Thymus (tissue), 11 donors: ENCODE measurements around the gene CSF2. TPM values are rescaled to one million over a fixed set of nuclear protein-coding genes. Genes with fewer than 3 reads are reported as not detected.
"Not testable (repeated sequence)": the region's sequence is repeated elsewhere in the genome, so short reads cannot be mapped to it uniquely, and the experiment has no call there.

Experiments used
- DNase-seq, 9 donors: peaks; one replicate each; pipeline ENCODE4 v3.0.0-alpha.2; 2013; ENCODE audit warnings: low spot score in 9 of 9, low read depth in 6 of 9, missing footprints in 1 of 9
- H3K27ac ChIP-seq, 2 donors: one replicate each; pipeline ENCODE4 v1.5.1; 2013; ENCODE audit warnings: control low read depth in 1 of 2, low read depth in 1 of 2, low read length in 1 of 2, mild to moderate bottlenecking in 1 of 2, moderate library complexity in 1 of 2
- H3K27me3 ChIP-seq, 2 donors: one replicate each; pipeline ENCODE4 v1.5.1; 2013; ENCODE audit warnings: low read length in 1 of 2; ENCODE audit not compliant: control insufficient read depth in 2 of 2, insufficient read depth in 1 of 2
- H3K36me3 ChIP-seq, 2 donors: one replicate each; pipeline ENCODE4 v1.5.1; 2013; ENCODE audit warnings: low read length in 1 of 2, mild to moderate bottlenecking in 1 of 2, moderate library complexity in 1 of 2; ENCODE audit not compliant: control insufficient read depth in 2 of 2, insufficient read depth in 2 of 2
- H3K4me1 ChIP-seq, 2 donors: one replicate each; pipeline ENCODE4 v1.5.1; 2013; ENCODE audit warnings: low read length in 2 of 2; ENCODE audit not compliant: control insufficient read depth in 2 of 2, insufficient read depth in 2 of 2
- H3K4me3 ChIP-seq, 2 donors: one replicate each; pipeline ENCODE4 v1.5.1; 2013; ENCODE audit warnings: low read length in 2 of 2, control low read depth in 1 of 2, mild to moderate bottlenecking in 1 of 2
- H3K9me3 ChIP-seq, 2 donors: one replicate each; pipeline ENCODE4 v1.5.1; 2013; ENCODE audit warnings: low read length in 1 of 2, mild to moderate bottlenecking in 1 of 2; ENCODE audit not compliant: control insufficient read depth in 2 of 2, insufficient read depth in 1 of 2
- WGBS: extraction: QIAGEN DNeasy Blood & Tissue Kit; methylation state at CpG from one replicate; pipeline ENCODE4 v1.1.7; 2013; 5-methylcytosine and 5-hydroxymethylcytosine counted together
- polyA plus RNA-seq: library from polyadenylated mRNA; stranded (reverse); fragments of 200-250 nt; gene quantifications from one replicate; pipeline ENCODE4 v1.2.3, GENCODE V29; 2013
- total RNA-seq: library from RNA; stranded (reverse); fragments of 120-200 nt; gene quantifications from one replicate; pipeline ENCODE4 v1.2.4, GENCODE V29; 2013
- donor health status: healthy.

CSF2 gene
- total and polyA plus RNA-seq, 2 donors: 0.09 to 0.71 TPM

DNA sequence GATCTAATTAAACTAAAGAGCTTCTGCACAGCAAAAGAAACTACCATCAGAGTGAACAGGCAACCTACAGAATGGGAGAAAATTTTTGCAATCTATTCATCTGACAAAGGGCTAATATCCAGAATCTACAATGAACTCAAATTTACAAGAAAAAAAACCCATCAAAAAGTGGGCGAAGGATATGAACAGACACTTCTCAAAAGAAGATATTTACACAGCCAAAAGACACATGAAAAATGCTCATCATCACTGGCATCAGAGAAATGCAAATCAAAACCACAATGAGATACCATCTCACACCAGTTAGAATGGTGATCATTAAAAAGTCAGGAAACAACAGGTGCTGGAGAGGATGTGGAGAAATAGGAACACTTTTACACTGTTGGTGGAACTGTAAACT is 34.9 kb downstream of the CSF2 start:
- not testable (repeated sequence) for H3K9me3 ChIP-seq, DNase-seq, H3K27me3 ChIP-seq, H3K36me3 ChIP-seq, H3K27ac ChIP-seq, H3K4me3 ChIP-seq
- H3K4me1 ChIP-seq: peaks cover 2 to 11% of the 10 kb centered on the region in 2 donors
- 90% methylated on average over 1 of the region's 1 CpG for WGBS

DNA sequence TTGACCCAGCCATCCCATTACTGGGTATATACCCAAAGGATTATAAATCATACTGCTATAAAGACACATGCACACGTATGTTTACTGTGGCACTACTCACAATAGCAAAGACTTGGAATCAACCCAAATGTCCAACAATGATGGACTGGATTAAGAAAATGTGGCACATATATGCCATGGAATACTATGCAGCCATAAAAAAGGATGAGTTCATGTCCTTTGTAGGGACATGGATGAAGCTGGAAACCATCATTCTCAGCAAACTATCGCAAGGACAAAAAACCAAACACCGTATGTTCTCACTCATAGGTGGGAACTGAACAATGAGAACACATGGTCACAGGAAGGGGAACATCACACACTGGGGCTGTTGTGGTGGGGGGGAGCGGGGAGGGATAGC is 35.4 kb downstream of the CSF2 start:
- not testable (repeated sequence) for H3K9me3 ChIP-seq, H3K27me3 ChIP-seq, H3K36me3 ChIP-seq, H3K27ac ChIP-seq, H3K4me3 ChIP-seq, H3K4me1 ChIP-seq, DNase-seq
- over 99% methylated on average over 4 of the region's 4 CpGs for whole genome bisulfite sequencing

DNA sequence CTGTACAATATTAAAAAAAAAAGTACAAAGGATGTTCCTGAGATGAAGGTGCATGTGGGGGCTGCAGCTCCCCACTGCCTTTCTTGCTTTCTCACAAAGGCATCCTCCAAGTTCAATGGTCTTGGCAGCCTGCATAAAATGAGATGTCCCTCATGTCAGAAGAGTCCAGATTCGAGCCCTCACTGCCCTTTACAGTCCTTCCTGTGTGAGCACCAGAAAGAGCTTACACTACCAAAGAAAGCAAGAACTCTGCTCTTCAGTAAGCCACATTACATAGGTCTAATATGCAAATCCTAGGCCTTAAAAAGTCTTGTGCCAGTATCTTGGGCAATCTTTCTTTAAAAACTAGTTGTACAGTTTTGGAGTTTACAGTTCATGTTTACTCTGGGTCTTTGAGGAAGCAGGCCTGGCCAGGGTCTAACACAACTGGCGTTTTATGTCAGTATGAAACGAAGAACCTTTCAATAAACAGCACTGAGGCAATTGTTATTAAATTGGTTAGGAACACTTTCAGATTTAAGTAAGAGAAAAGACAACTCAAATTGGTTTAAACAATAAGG is 36.0 kb downstream of the CSF2 start:
- WGBS: 89% methylated on average over 3 of the region's 3 CpGs

DNA sequence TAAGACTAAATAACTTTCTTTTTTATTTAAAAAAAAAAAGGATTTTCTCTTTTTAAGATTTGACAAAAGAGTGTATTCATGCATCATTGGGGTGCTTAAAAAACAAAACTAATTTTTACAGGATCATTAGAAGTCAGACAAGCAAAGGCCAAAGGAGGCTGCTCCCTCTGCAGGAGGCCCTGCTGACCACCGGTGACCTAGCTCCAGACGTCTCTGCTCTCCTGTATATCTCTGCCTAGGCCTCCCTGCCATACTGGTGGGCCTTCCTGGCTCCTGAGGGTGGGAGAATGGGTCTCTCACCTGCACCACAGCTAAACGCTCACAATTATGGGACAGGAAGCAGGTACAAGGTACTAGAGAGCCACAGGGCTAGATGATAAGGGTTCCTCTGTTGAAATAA is 36.6 kb downstream of the CSF2 start:
- H3K9me3 ChIP-seq: peaks cover 0 to 3% of the 10 kb centered on the region in 2 donors
- WGBS: 71% methylated on average over 3 of the region's 3 CpGs
- DNase-seq: no peak
- peaks cover 0 to 3% of the 10 kb centered on the region in 2 donors for H3K4me1 ChIP-seq
- no peak overlapping the region for H3K4me3 ChIP-seq
- H3K27ac ChIP-seq: no peak overlapping the region
- no peaks in the 10 kb centered on the region for H3K27me3 ChIP-seq
- H3K36me3 ChIP-seq: no peaks in the 10 kb centered on the region

More for the DNA sequence above, 36.0 kb downstream of the CSF2 start:
- H3K4me3 ChIP-seq: no peak overlapping the region
- peaks cover 0 to 3% of the 10 kb centered on the region in 2 donors for H3K4me1 ChIP-seq
- peaks cover 0 to 3% of the 10 kb centered on the region in 2 donors for H3K9me3 ChIP-seq
- no peaks in the 10 kb centered on the region for H3K36me3 ChIP-seq
- H3K27ac ChIP-seq: no peak overlapping the region
- DNase-seq: no peak
- H3K27me3 ChIP-seq: no peaks in the 10 kb centered on the region

DNA sequence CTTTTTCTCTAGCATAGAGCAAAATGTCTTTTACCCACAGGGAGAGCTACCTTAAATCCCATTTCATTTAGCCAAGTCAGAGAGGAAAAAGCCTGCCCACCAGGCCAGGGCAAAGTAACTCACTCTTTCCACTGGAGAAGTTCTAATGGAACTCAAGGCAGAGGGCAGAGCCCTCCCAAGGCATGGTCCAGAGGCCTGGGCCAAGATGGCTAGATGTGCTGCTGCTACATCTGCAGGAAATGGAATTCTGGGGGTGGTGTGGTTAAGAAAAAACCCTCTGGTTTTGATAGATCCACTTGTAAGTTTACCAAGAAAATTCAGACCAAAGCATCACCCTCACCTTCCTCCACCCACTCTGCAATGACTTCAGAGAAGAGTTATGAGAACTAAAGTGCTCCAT is 37.3 kb downstream of the CSF2 start:
- Histone ChIP-seq H3K27ac (no peak overlapping the region), H3K4me3 (no peak overlapping the region), H3K36me3 (no peaks in the 10 kb centered on the region), H3K4me1 (peaks cover 0 to 3% of the 10 kb centered on the region in 2 donors), H3K27me3 (no peaks in the 10 kb centered on the region), H3K9me3 (peaks cover 0 to 3% of the 10 kb centered on the region in 2 donors)
- no peak for DNase-seq

DNA sequence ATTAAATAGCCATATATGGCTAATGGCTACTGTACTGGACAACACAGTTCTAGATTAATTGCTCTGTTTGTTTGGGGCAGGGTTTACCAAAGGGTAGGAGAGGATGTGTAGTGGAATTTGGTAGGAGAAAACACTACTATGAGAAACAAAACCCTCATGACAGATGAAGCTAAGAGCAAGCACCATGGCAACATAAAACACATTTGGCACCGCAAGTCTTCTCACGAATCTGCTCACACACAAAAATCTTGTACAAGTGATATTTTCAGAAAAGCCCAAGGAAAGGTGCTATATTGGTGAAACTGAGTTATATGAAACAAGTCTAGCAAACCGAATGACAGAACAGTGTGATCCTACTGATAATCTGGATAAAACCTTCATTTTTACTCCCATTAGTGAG is 38.5 kb downstream of the CSF2 start:
- no peaks in the 10 kb centered on the region for H3K36me3 ChIP-seq
- H3K4me3 ChIP-seq: no peak overlapping the region
- WGBS: 94% methylated on average over 3 of the region's 3 CpGs
- H3K27me3 ChIP-seq: no peaks in the 10 kb centered on the region
- peaks cover 0 to 3% of the 10 kb centered on the region in 2 donors for H3K9me3 ChIP-seq
- DNase-seq: no peak
- H3K4me1 ChIP-seq: peaks cover 5 to 11% of the 10 kb centered on the region in 2 donors
- no peak overlapping the region for H3K27ac ChIP-seq

DNA sequence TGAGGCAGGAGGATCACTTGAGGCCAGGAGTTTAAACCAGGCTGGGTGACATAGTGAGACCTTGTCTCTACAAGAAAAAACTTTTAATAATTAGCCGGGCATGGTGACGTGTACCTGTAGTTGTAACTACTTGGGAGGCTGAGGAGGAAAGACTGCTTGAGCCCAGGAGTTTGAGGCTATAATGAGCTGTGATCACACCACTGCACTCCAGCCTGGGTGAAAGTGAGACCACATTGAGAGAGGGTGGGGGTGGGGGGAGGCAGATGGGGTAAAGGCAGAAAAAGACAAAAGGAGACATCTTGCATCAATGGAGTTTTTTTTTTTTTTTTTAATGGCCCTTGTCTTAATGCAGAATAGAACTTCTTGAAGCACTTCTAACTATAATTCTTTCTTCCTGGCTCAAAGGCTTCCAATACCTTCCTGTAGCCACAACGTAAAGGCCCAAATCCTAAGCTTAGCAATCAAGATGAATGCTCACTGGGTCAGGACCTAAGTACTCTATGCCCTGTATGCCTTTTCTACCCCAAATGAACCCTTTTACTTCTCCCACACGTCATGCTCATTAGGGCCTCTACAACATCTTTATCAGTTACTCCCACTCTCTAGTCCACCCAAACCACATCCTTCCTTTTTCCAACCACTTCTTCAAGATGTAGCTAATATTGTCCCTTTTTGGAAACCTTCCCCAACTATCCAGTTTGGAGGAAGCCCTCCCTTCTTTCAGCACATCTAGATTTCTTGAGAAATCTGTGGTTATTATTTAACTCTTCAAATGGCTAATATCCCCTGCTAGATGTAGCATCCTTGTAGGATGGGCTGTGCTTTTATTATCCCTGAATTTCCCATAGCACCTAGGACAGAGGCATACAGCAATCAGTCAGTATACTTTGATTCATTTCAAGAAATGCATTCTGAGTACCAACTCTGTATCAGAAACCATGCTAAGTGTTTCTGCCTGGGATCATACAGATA is 40.8 kb downstream of the CSF2 start:
- H3K4me3 ChIP-seq: no peak overlapping the region
- peaks cover 0 to 3% of the 10 kb centered on the region in 2 donors for H3K9me3 ChIP-seq
- no peak overlapping the region for H3K27ac ChIP-seq
- no peak for DNase-seq
- H3K4me1 ChIP-seq: peaks cover 12 to 17% of the 10 kb centered on the region in 2 donors
- no peaks in the 10 kb centered on the region for H3K36me3 ChIP-seq
- no peaks in the 10 kb centered on the region for H3K27me3 ChIP-seq
- WGBS: 61% methylated on average over 4 of the region's 4 CpGs

DNA sequence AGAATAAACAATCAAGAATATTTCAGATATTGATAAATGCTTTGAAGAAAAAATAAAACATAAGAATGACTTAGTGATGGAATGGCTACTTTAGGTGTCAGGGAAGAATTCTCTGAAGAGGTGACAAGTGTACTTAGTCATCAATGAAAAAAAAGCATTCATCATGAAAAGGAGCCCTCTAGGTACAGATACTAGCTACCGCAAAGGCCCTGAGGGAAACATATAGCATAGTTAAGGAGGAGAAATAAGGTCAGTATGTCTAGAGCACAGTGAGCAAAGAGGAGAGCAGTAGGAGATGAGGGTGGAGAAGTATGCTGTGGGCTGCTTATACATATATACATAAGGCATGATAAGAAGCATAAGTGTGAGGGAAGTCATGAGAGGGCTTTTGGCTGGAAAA is 41.8 kb downstream of the CSF2 start:
- Histone ChIP-seq H3K36me3 (no peaks in the 10 kb centered on the region), H3K27me3 (no peaks in the 10 kb centered on the region), H3K4me3 (no peak overlapping the region), H3K9me3 (peaks cover 0 to 3% of the 10 kb centered on the region in 2 donors), H3K27ac (no peak overlapping the region), H3K4me1 (peaks cover 12 to 17% of the 10 kb centered on the region in 2 donors)
- 96% methylated on average over 1 of the region's 1 CpG for WGBS
- DNase-seq: no peak

DNA sequence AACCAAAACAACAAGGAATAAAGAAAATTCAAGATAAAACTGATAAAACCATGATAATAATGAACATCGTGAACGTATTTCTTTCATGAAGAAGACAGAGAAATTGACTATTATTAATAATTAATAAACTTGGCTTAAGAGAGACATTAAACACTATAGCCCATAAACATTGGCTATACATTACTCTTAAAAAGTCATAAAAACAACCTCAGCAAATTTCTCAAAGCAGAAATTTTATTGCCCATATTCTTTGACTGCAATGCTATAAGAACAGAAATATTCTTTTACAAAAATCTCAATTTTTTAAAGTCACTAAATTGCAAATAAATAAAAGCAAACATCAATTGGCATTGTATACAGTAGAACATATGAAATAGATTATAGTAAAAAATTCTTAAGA is 42.5 kb downstream of the CSF2 start:
- Histone ChIP-seq H3K27ac (no peak overlapping the region), H3K9me3 (peaks cover 0 to 3% of the 10 kb centered on the region in 2 donors), H3K36me3 (no peaks in the 10 kb centered on the region), H3K27me3 (no peaks in the 10 kb centered on the region), H3K4me1 (peaks cover 12 to 17% of the 10 kb centered on the region in 2 donors), H3K4me3 (no peak overlapping the region)
- 99% methylated on average over 2 of the region's 2 CpGs for WGBS
- no peak for DNase-seq
